Duodenal mucosa (tissue), 2 donors: ENCODE data around the gene LRIG3.

ENCODE experiments used
- H3K27ac ChIP-seq: one replicate; pipeline ENCODE4 v1.7.0; 2013; ENCODE audit warnings: low read depth, low read length
- H3K27me3 ChIP-seq, 2 donors: one replicate each; pipeline ENCODE4 v1.7.0; 2013; ENCODE audit warnings: low read length in 2 of 2, control low read depth in 1 of 2; ENCODE audit not compliant: insufficient read depth in 2 of 2, control insufficient read depth in 1 of 2
- H3K36me3 ChIP-seq, 2 donors: one replicate each; pipeline ENCODE4 v1.7.0; 2013; ENCODE audit warnings: low read length in 2 of 2, control low read depth in 1 of 2; ENCODE audit not compliant: insufficient read depth in 2 of 2, control insufficient read depth in 1 of 2
- H3K4me1 ChIP-seq, 2 donors: one replicate each; pipeline ENCODE4 v1.7.0; 2013; ENCODE audit warnings: low read length in 2 of 2, control low read depth in 1 of 2; ENCODE audit not compliant: insufficient read depth in 2 of 2, control insufficient read depth in 1 of 2
- H3K4me3 ChIP-seq, 2 donors: one replicate each; pipeline ENCODE4 v1.7.0; 2013; ENCODE audit warnings: low read length in 2 of 2, low read depth in 1 of 2
- H3K9ac ChIP-seq, 2 donors: one replicate each; pipeline ENCODE4 v1.7.0; 2013; ENCODE audit warnings: low read length in 2 of 2, low read depth in 1 of 2
- H3K9me3 ChIP-seq, 2 donors: one replicate each; pipeline ENCODE4 v1.7.0; 2013; ENCODE audit warnings: low read length in 2 of 2, control low read depth in 1 of 2; ENCODE audit not compliant: control insufficient read depth in 1 of 2

Gene LRIG3

GRCh38 chr12:58841058-58841798, 79.1 kb downstream of the LRIG3 start:
- Histone ChIP-seq H3K4me3 (no peak overlapping the region), H3K27ac (no peak overlapping the region), H3K27me3 (no peaks in the 10 kb centered on the region), H3K9ac (no peak overlapping the region), H3K36me3 (no peaks in the 10 kb centered on the region), H3K9me3 (no peaks in the 10 kb centered on the region), H3K4me1 (no peaks in the 10 kb centered on the region)

GRCh38 chr12:58833853-58834252, 86.5 kb downstream of the LRIG3 start:
- Histone ChIP-seq H3K27ac (no peak overlapping the region), H3K36me3 (no peaks in the 10 kb centered on the region), H3K4me1 (no peaks in the 10 kb centered on the region), H3K4me3 (no peak overlapping the region), H3K27me3 (no peaks in the 10 kb centered on the region), H3K9ac (no peak overlapping the region), H3K9me3 (no peaks in the 10 kb centered on the region)

GRCh38 chr12:58832920-58833319, 87.4 kb downstream of the LRIG3 start:
- Histone ChIP-seq H3K4me1 (no peaks in the 10 kb centered on the region), H3K9ac (no peak overlapping the region), H3K4me3 (no peak overlapping the region), H3K27me3 (no peaks in the 10 kb centered on the region), H3K9me3 (no peaks in the 10 kb centered on the region), H3K36me3 (no peaks in the 10 kb centered on the region), H3K27ac (no peak overlapping the region)
